HG03060 (cell line): ENCODE data around the gene CDK5RAP3.
A peak's percentile ranks its signal among the peaks of the same experiment; 100 is the strongest.
"Not testable (repeated sequence)": the region's sequence is repeated elsewhere in the genome, so short reads cannot be mapped to it uniquely, and the experiment has no call there.

Experiments
- ATAC-seq: cut with Tn5 transposase; IDR thresholded peaks from one replicate; pipeline ENCODE4 v1.9.1; 2021; ENCODE audit warnings: low read depth, moderate number of reproducible peaks; ENCODE audit not compliant: unreplicated experiment

Gene CDK5RAP3, protein sequence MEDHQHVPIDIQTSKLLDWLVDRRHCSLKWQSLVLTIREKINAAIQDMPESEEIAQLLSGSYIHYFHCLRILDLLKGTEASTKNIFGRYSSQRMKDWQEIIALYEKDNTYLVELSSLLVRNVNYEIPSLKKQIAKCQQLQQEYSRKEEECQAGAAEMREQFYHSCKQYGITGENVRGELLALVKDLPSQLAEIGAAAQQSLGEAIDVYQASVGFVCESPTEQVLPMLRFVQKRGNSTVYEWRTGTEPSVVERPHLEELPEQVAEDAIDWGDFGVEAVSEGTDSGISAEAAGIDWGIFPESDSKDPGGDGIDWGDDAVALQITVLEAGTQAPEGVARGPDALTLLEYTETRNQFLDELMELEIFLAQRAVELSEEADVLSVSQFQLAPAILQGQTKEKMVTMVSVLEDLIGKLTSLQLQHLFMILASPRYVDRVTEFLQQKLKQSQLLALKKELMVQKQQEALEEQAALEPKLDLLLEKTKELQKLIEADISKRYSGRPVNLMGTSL

DNA sequence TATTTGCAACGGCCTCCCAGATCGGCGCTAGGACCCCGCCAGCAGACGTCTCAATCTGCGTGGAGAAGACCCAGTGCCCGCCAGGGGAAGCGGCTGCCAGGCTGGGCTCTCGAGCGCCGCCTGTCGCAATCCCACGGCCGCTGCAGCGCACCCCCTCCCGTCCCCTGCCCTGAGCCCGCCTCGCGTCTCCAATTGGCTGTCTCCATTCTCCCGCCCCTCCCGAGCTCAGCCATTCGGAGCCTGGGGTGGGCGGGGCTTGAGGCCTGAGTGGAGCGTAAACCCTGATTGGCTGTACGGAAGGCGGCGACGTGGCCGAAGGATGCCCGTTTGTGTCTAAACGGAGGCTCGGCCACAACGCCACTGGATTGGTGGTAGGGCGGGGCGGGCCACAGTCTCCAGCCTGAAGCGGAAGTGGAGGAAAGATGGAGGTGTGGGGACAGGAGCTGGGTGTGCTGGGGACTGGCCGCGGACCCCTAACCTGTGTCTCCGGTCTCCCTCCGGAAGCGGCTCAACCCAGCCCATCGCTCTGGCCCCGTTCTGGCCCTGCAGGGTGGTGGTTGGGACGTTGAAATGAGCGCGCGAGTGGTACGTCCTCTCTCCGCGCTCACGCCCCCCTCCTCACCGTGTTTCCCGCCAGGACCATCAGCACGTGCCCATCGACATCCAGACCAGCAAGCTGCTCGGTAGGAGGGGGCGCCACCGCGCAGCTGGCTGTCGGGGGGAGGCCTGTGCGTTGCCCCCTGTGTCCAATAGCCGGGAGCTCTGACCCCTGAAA is at the start of gene CDK5RAP3:
Gene CDK5RAP3, plus strand, starts transcription at position 389 of the 775 bp plus-strand sequence. Its CDS starts 34 bp downstream, at position 423.
- ATAC-seq: peak; percentile 84

DNA sequence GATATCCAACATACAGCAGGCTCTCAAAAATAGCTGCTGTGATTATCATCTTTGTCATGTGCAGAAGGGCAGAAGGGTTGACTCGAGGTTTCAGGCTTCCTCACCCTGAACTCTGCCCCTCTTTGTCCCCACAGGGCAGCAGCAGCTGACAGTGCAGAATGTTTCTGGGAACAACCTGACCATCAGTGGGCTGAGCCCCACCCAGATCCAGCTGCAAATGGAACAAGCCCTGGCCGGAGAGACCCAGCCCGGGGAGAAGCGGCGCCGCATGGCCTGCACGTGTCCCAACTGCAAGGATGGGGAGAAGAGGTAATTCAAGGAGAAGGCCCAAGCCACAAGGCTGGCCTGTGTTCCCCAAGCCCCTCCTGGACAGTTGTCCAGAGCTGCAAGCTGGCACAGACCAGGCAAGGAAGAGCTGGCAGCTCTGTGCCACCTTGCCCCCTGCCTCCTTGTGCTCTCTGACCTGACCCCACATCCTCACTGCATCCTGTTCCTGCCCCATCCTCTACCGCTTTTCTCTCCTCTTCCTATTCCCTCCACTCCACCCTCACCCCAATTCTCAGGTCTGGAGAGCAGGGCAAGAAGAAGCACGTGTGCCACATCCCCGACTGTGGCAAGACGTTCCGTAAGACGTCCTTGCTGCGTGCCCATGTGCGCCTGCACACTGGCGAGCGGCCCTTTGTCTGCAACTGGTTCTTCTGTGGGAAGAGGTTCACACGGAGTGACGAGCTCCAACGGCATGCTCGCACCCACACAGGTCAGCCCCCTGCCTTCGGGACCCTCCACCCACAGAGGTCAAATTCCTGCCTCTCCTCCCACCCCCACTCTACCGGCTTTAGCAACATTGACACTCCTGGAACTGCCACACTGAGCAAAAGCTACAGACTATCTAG is 45.9 kb upstream of the CDK5RAP3 start:
- no peak for ATAC-seq

DNA sequence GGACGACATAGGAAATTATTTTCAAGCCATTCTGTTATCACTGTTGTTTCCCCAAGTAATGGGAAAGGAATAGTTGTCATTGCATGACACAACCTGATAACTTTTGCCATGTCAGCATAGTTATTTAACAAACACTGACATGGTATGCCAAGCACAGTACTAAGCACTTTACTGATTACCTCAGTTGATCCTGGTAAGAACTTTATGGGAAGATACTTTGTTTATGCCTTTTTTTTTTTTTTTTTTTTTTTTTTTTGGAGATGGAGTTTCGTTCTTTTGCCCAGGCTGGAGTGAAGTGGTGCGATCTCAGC is 45.3 kb upstream of the CDK5RAP3 start:
- no peak for ATAC-seq

DNA sequence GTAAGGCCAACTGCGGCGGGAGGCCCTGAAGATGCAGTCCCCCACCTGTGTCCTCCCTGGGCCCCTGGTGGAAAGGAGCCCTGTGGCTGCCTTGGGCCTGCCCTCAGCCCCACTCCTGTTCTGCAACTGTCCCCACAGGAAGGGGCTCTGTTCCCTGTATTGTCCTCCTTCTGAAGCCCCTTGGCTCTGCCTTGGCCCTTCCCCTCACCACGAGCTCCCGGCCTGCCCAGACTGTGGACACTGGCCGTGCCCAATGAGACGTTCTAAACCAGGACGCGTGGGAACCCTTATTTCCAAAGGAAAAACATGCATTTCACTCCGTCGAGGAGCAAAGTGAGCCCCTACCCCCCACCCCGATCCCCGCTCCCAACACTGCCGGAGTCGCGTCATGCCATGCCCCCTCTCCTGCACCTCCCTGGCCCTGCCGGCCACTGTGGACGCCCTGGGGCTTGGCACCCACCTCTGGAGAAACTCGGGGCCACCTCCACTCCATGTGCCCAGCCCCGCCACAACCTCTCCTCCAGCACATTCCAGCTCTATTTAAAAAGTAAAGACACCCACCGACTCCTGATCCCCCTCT is 43.0 kb upstream of the CDK5RAP3 start:
- no peak for ATAC-seq

DNA sequence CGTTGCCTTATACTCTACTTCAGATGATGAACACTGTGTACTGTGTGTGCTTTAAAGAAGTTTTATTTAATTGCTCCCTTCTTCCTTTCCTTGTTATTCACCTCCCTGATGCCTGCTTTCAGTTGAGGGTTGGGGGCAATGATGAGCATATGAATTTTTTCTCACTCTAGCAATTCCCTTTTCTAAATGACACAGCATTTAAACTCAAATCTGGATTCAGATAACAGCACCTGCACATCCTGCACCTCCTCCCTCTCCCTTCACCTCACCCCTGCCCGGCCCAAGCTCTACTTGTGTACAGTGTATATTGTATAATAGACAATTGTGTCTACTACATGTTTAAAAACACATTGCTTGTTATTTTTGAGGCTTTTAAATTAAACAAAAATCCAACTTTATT is 42.5 kb upstream of the CDK5RAP3 start:
- ATAC-seq: no peak

DNA sequence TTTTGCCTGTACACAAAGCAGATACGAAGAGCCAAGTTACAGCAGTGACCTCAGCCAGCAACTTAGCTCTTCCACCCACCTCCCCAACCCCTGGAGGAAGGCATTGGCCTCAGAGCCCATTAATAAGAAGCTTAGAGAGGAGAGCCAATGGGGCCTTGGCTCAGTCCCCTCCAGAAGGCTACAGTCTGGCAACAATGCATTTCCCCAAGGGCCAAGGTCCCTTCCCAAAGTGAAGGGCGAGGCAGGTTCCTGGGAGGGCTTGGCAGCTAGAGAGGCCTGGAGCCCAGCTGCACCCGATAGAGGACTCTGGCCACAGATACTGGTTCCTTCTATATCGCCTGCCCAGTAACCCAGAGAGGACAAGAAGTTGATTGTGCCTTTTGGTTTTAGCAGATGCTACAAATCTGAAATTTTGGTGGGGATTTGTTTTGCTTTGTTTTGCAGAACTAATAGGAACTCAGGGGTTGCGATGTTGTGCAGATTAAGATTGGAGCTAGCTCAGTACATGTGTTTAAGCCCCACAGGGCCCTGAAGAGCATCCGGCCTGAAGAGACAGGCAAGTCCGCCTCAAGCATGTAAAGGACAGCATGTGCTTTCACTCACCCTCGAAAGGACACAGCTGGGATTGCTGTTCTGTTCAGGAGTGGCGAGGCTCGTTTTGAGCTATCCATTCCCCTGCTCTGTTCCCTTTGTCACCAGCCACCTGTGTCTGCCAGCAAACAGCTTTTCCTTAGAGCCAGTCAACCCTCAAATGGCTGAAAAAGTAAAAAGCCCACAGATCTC is 41.5 kb upstream of the CDK5RAP3 start:
- ATAC-seq: no peak

DNA sequence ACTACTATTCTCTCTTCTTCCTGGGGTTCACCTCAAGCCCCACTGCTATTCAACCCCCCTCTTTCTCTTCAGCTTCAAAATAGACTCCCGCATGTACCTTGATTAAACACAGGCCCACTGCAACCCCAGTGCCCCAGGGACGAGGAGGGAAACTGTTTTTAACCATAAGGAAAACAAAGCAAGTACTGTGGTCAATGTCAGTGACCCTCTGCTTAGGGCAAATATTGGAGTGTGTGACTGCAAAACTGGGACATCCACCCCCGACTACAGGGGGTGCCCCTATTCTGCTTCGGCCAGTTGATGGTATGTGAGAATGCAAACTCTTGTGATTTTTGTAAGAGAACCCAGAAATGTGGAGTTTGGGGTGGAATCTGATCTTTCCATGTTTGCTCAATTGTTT is 39.1 kb upstream of the CDK5RAP3 start:
- no peak for ATAC-seq

DNA sequence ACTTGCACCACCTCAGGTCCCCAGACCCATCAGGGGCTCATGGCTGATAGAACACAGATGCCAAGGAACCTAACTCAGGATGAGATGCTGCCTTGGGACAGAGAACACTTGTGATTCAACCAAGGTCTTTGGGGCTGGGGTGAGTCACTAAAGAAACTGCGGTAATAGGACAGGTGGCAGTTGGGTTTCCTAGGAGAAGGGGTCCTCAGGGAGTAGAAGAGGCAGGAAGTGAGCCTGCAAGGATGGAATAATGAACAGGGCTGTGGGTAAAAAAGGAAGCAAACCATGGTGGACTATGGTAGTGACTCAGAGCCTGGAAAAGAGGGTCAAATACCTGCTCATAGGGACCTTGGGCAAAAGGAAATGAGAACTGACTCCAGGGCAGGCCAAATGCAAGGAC is 36.1 kb upstream of the CDK5RAP3 start:
- no peak for ATAC-seq

DNA sequence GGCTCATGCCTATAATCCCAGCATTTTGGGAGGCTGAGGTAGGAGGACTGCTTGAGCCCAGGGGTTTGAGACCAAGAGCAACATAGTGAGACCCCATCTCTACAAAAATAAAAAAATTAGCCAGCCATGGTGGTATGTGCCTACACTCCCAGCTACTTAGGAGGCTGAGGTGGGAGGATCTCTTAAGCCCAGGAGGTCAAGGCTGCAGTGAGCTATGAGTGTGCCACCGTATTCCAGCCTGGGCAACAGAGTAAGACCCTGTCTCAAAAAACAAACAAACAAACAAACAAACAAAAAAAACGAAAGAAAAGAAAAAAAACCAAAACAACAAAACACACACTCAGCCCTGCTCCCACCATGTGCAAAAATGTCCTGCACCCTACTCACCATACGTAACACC is 35.4 kb upstream of the CDK5RAP3 start:
- ATAC-seq: not testable (repeated sequence)

DNA sequence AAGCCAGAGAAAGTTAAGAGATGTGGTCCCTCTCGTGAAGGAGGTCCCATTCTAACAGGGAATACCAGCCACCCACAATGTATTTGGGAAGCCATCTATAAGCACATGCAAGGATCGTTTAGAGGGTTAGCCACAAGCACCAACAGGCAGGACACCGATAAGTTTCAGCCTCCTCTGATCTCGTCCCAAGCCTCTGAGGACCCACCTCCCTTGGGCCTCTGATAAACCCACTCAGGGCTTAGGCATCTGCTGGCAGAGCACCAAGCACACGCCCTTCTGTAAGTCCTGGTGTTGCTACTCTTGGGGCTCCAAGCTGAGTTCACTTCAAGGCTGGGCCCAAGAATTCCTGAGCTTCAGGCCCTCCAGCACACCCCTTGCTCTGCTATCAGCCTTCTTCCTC is 35.0 kb upstream of the CDK5RAP3 start:
- no peak for ATAC-seq

DNA sequence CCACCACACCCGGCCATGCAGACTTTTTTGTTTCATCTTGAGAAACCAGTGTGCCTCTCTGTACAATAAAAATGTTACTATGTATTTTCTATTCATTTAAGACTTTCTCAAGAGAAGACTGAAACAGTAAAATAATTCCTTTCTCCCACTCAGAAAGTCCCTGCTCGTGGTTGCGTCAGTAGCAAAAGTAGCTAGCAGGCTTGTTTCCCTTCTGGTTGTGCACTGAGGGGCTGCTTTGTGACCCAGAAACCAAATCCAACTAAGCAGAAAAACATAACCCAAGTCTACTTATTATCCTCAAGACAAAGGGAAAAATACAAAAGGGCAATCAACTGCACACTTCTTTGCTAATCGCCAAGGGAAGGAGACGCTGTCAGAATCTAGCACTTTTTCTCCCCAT is 33.0 kb upstream of the CDK5RAP3 start:
- ATAC-seq: no peak

DNA sequence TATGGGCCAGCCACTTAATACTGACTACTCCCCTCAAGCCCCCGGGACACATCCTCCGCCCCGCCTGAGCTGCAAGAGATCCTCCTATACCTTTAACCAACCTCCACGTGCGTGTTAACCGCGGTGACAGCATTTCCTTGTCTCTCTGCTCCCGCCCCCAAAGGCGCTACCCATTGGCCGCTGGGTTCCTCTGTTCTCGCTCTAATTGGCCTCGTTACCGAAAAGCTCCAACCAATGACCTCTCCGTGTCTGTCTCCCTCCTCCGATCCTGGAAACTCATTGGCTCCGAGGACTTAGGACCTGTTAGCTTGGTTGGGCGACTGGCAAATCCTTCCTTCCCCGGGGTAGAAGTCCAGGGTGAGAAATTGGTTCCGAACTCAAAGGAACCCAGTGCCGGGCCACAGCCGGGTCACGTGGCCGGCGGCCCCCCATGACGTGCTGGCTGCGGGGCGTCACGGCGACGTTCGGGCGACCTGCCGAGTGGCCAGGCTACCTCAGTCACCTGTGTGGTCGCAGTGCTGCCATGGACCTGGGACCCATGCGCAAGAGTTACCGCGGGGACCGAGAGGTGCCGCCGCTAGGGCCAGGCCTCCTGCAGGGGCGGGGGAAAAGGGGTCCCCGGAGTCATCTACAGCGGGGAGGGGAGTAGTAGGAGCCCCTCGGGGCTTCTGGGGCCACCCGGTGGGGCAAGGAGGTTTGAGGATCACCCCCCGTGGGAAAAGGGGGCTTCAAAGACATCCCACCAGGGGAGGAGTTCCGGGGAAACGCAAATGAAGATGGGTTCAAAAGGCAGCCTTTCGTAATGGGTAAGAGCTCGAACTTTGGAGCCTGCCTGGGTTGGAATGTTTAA is 29.4 kb upstream of the CDK5RAP3 start, which contains the start of gene PNPO:
Gene PNPO, plus strand, starts transcription at position 326 of the 850 bp plus-strand sequence. Its CDS starts 105 bp downstream, at position 431.
- peak; percentile 88 for ATAC-seq

DNA sequence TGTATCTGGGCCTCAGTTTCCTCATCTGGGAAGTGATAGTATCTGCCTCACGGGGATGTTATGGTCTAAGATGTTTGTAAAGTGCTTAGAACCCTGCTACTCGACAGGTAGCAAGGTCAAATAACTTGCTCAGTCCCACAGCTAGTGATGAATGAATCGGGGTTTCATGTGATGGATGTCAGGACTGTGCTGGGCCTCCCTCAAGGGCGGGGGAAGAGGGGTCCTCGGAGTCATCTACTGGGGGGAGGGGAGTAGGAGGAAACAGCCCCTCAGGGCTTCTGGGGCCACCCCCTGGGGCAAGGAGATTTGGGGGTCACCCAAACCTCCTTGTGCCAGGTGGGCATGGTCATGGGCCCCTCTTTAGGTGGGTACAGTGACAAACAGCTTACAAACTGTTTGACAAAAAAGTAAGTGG is 28.8 kb upstream of the CDK5RAP3 start:
- no peak for ATAC-seq

DNA sequence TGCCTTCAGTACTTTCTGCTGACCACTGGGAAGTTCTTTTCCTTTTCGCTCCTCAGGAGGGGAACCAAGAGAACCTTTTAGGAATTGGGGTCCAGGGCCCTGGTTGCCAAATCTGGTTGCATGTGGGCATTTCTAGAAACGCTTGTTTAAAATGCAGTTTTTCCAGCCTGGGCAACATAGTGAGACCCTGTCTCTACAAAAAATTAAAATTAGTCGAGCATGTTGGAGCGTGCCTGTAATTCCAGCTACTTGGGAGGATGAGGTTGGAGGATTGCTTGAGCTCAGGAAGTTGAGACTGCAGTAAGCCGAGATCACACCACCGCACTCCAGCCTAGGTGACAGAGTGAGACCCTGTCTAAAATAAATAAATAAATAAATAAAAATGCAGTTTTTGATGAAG is 28.3 kb upstream of the CDK5RAP3 start:
- no peak for ATAC-seq

DNA sequence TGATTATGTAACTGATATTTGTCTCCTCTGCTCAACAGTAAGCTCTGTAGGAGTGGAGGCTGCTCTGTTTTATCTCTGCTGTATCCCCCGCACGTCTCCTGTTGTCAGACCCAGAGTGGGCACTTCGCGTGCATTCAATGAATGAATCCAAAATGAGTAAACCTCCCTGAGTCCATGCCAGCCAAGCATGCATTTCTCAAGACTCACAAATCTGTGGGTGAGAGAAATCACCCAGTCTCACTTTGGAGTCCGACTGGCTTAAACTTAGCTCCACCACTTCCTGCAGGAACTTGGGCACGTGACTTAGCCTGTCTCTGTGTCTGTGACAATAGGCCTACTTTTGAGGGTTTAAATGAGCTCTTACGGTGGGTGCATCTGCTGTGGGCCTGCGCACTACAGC is 25.8 kb upstream of the CDK5RAP3 start:
- no peak for ATAC-seq

DNA sequence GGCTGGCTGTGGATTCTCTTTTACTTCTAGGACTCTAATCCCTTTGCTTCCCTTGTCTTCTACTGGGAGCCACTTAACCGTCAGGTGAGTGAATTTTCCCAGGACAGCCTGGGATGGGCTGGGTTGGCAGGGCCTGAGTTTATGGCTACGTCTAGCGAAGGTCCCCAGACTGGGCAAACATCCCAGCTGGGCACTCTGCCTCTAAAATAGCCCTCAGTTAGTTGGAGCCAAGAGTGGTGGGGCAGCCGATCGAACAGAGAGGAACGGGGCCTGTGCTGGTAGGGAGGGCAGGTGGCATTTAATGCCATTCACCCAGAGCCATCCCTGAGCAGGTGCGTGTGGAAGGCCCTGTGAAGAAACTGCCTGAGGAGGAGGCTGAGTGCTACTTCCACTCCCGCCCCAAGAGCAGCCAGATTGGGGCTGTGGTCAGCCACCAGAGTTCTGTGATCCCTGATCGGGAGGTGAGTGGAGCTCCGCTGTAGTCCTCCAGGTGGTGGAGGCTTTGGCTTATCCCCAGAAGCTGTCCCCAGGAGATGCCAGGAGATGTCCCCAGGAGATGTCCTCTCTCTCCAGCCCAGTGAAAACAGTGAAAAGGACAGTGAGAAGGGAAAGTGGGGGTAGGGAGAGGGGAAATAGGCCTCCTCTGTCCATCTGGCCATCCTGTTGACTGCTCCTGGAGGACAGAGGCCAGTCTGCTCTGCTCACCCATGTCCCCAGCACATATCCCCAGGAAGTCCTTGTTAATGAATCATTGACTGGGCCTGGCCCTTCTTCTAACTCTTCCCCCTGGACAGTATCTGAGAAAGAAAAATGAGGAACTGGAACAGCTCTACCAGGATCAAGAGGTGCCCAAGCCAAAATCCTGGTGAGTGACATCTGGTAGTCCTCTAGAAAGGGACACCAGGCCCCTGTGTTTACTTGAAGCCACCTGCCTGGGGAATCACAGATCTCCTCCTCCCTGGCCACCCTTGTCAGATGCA is 25.1 kb upstream of the CDK5RAP3 start:
- ATAC-seq: no peak

DNA sequence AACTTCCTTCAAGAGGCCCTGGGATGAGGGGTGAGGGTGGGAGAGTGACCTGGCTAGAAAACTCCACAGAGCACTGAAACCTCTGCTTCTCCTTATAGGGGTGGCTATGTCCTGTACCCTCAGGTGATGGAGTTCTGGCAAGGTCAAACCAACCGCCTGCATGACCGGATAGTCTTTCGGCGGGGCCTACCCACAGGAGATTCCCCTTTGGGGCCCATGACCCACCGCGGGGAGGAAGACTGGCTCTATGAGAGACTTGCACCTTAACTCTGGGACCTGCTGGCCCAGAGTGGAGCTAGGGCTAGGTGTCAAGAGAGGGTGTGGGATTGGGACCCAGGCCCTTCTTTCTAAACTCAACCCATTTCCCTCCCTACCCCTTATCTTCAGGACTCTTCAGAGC is 24.4 kb upstream of the CDK5RAP3 start:
- ATAC-seq: no peak
